ENCODE measurements around the gene THADA.
"Not testable (repeated sequence)": the region's sequence is repeated elsewhere in the genome, so short reads cannot be mapped to it uniquely, and the experiment has no call there.

The THADA gene

DNA sequence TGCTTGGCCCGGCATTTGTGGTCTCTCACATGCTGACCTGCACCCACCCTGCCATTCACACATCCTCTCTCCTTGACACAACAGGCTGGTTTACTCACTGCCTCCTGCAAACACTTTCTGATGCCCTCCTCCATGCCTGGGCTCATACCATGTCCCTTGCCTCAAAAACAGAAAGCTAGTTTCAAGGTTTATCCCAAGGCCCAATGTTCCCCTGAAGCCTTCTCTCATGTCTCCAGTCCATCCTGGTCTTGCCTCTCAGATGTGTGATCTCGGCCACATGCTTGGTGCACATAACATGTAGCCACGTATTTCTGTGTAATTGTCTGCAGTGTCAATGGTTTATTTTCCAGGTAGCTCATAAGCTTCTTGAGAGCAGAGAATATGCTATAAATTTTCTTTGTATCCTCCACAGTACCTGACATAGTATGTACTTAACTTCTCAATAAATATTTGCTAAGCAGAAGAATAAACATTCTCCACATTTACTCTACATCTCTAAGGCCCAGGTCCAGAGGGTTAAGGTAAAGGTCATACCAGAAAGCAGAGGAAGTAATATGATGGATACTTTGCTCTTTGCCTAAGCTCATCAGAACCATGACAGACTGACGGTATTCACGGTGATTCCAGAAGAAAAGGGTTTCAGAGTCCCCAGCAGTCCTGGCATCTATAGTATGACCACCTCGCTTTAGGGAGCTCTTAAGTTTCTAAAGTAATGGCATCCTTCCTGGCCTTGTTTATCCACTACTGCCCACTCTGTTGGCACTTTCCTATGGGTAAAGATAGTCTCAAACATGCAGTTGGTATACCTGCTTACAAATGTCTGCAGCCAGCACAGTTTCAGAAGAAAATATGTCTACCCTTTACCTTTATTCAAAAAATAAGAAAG, 206.0 kb downstream of the THADA start:
- DNase-seq (ENCODE audit: low read depth in 2 of 3, low spot score in 2 of 3) = no peak

- DNase-seq (ENCODE audit: low read depth in 2 of 3, low spot score in 2 of 3) = no peak
These were observed 207.5 kb downstream of the THADA start for GRCh38 chr2:43388371-43388770.

GRCh38 chr2:43387092-43388062, 208.5 kb downstream of the THADA start:
- no peak for DNase-seq (ENCODE audit: low read depth in 2 of 3, low spot score in 2 of 3)

DNA sequence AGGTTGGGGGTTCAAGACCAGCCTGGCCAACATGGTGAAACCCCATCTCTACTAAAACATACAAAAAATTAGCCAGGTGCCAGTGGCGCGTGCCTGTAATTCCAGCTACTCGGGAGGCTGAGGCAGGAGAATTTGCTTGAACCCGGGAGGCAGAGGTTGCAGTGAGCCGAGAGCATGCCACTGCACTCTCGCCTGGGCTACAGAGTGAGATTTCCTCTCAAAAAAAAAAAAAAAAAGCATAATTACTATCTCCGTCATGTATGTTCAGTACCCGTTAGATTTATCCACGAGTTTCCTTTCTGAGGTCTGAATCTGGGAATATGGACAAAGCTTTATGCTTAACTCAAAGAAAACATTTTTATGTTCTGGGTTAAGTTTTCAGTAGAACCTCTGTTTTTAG, 209.2 kb downstream of the THADA start:
- not testable (repeated sequence) for DNase-seq (ENCODE audit: low read depth in 2 of 3, low spot score in 2 of 3)

DNA sequence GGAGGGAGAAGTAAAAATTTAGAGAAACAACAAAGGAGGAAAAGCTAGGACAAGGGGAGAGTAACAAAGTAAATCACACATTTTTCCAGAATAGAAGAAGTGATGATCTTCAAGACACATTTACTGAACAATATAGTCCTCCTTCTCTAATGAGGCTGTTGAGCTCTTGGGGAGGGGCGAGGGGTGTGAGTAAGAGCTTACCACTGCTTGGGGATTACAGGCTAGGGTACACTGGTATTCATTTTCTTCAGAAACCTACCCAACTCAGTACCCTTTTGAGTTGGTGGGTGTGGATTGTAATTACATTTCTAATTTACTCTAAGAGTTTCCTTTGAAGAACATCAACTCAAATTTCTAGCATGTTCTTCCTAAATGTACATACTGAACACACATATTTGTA, 211.7 kb downstream of the THADA start:
- no peak for DNase-seq (ENCODE audit: low read depth in 2 of 3, low spot score in 2 of 3)

DNA sequence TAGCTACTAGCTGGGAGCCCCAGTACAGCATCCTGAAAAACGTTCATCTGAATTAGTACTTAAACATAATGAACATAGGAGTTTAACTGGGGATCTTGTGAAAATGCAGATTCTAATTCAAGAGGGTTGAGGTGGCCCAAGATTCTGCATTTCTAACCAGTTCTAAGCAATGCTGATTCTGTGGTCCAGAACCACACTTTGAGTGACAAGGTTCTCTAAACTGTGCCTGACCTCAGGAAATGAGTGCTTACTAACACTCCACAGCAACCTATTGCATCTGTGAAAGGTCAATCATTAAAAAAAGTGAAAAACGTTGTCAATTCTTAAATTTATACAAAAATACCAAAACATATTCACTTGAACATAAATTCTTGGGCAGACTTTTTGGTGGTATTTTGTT, 212.3 kb downstream of the THADA start:
- no peak for DNase-seq (ENCODE audit: low read depth in 2 of 3, low spot score in 2 of 3)

DNA sequence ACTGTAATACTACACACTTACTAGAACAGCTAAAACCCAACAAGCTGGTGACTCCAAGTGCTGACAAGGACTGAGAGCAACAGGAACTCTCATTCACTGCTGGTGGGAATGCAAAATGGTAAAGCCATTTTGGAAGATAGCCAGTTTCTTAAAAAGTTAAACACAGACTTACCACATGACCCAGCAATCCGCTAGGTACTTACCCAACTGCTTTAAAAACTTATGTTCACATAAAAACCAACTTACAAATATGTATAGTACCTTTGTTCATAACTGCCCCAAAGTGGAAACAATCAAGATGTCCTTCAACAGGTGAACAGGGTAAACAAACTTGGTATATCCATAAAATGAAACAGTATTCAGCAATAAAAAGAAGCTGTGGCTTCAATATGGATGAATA, 216.3 kb downstream of the THADA start:
- no peak for DNase-seq (ENCODE audit: low read depth in 2 of 3, low spot score in 2 of 3)

DNA sequence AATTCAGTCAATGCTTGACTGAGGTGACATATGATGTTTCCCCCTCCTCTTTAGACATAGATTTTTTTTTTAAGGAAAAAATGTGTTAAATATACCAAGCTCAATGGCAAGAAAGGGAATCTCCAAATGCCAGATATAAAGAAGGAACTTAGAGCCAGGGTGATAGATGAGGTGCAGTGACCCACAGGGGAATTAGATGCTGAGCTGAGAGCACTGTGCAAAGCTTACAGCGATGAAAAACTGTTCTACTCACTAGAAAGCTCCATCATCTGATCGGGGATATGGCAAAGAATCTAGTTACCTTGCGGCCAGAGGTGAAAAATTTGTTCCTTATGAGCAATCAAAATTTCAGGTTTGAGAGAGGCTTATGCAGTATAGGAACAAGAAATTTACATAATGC, 218.5 kb downstream of the THADA start:
- DNase-seq (ENCODE audit: low read depth in 2 of 3, low spot score in 2 of 3) = no peak

- DNase-seq (ENCODE audit: low read depth in 2 of 3, low spot score in 2 of 3) = no peak
These were observed 219.2 kb downstream of the THADA start for GRCh38 chr2:43376523-43377198.

- DNase-seq (ENCODE audit: low read depth in 2 of 3, low spot score in 2 of 3) = no peak
These were observed 219.9 kb downstream of the THADA start for GRCh38 chr2:43375746-43376522.

DNA sequence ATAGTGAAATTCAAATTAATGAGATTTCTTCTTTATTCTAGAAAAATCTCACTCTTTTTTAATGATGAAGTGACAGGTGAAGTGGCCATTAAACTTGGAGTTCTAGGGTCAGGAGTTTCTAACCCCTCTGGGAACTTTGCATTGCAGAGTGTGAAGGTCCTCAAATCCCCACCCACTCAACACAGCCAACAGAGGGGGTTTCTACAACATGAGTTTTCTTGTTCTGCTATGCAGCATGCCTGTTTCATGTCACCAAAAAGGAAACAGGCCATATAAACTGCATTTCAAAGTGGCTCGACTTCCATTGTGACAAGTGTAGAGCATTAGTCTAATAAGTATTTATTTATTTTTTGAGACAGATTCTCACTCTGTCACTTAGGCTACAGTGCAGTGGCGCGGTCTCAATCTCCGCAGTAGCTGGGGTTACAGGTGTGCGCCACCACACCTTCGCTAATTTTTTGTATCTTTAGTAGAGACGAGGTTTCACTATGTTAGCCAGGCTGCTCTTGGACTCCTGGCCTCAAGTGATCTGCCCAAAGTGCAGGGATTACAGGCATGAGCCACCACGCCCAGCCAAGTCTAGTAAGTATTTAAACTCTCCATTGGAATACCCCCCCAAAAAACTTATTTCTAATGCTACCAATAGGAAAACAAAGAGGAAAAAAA, 223.3 kb downstream of the THADA start:
- DNase-seq (ENCODE audit: low read depth in 2 of 3, low spot score in 2 of 3) = no peak

GRCh38 chr2:43370705-43371104, 225.1 kb downstream of the THADA start:
- no peak for DNase-seq (ENCODE audit: low read depth in 2 of 3, low spot score in 2 of 3)

- DNase-seq (ENCODE audit: low read depth in 2 of 3, low spot score in 2 of 3) = no peak
These were observed 225.7 kb downstream of the THADA start for GRCh38 chr2:43370146-43370545.

- no peak for DNase-seq (ENCODE audit: low read depth in 2 of 3, low spot score in 2 of 3)
These were observed 227.1 kb downstream of the THADA start for GRCh38 chr2:43368483-43369385.

GRCh38 chr2:43367012-43367782, 228.6 kb downstream of the THADA start:
- no peak for DNase-seq (ENCODE audit: low read depth in 2 of 3, low spot score in 2 of 3)

GRCh38 chr2:43363120-43363519, 232.7 kb downstream of the THADA start:
- no peak for DNase-seq (ENCODE audit: low read depth in 2 of 3, low spot score in 2 of 3)

DNA sequence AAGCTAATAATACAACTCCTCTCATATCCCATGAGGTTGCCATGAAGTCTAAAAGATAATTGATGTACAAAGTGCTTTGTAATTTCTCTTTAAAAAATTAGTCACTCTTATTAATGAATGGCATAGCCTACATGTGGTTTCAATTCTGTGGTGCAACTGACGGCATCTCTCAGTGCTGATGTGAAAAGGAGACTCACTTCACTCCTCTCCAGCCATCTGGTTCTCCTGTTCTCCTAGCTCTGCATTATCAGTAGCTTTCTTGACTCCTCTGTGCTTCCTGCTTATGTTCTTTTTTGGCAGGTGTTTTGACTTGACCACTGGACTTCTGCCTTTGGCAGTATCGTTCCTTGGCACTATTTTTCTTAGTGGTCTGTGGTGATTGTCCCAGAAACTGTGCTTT, 234.6 kb downstream of the THADA start:
- no peak for DNase-seq (ENCODE audit: low read depth in 2 of 3, low spot score in 2 of 3)

GRCh38 chr2:43360137-43360536, 235.7 kb downstream of the THADA start:
- DNase-seq (ENCODE audit: low read depth in 2 of 3, low spot score in 2 of 3) = no peak

All from activated CD8-positive, alpha-beta memory T cell treated with anti-CD3 and anti-CD28 coated beads for 48 hours (primary cell).